ENCODE measurements around the gene RBP2.

The RBP2 gene

GRCh38 chr3:139460076-139460475 lies 16.2 kb downstream of the RBP2 start:
- Histone ChIP-seq H3K4me1 (ENCODE audit: control insufficient read depth in 1 of 2, insufficient read depth in 1 of 2, low read depth in 1 of 2, low read length in 1 of 2) (no peaks in the 10 kb centered on the region), H3K27me3 (no peaks in the 10 kb centered on the region), H3K36me3 (no peaks in the 10 kb centered on the region), H3K9me3 (no peaks in the 10 kb centered on the region), H3K27ac (no peak overlapping the region), H3K4me3 (ENCODE audit: low read depth in 1 of 2, low read length in 1 of 2) (no peak overlapping the region)
- TF ChIP-seq, protein P1, sequence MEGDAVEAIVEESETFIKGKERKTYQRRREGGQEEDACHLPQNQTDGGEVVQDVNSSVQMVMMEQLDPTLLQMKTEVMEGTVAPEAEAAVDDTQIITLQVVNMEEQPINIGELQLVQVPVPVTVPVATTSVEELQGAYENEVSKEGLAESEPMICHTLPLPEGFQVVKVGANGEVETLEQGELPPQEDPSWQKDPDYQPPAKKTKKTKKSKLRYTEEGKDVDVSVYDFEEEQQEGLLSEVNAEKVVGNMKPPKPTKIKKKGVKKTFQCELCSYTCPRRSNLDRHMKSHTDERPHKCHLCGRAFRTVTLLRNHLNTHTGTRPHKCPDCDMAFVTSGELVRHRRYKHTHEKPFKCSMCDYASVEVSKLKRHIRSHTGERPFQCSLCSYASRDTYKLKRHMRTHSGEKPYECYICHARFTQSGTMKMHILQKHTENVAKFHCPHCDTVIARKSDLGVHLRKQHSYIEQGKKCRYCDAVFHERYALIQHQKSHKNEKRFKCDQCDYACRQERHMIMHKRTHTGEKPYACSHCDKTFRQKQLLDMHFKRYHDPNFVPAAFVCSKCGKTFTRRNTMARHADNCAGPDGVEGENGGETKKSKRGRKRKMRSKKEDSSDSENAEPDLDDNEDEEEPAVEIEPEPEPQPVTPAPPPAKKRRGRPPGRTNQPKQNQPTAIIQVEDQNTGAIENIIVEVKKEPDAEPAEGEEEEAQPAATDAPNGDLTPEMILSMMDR (IDR thresholded peaks at IDR 0.05): no peak

DNA sequence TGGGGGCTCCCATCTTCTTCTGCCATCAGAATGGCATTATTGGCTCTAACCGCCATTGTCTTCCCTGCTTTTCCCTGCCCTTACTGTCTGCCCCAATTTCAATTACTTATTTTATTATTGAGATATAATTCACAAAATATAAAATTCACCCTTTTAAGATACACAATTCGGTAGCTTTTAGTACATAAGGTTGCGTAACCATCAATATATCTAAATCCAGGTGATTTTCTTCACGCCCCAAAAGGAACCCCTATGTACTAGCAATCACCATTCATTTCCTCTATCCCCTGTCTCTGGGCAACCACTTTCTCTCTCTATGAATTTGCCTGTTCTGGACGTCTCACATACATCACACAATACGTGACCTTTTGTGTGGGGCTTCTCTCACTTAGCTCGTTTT lies 18.0 kb downstream of the RBP2 start:
- Histone ChIP-seq H3K4me1 (ENCODE audit: control insufficient read depth in 1 of 2, insufficient read depth in 1 of 2, low read depth in 1 of 2, low read length in 1 of 2) (no peaks in the 10 kb centered on the region), H3K4me3 (ENCODE audit: low read depth in 1 of 2, low read length in 1 of 2) (no peak overlapping the region), H3K27ac (no peak overlapping the region), H3K27me3 (no peaks in the 10 kb centered on the region), H3K9me3 (no peaks in the 10 kb centered on the region), H3K36me3 (no peaks in the 10 kb centered on the region)
- TF ChIP-seq, protein P1 (IDR thresholded peaks at IDR 0.05): no peak

- no peaks in the 10 kb centered on the region for H3K9me3 ChIP-seq
- no peak overlapping the region for H3K27ac ChIP-seq
- H3K4me1 ChIP-seq (ENCODE audit: control insufficient read depth in 1 of 2, insufficient read depth in 1 of 2, low read depth in 1 of 2, low read length in 1 of 2): no peaks in the 10 kb centered on the region
- H3K27me3 ChIP-seq: no peaks in the 10 kb centered on the region
- TF ChIP-seq, protein P1 (IDR thresholded peaks at IDR 0.05): no peak
- no peak overlapping the region for H3K4me3 ChIP-seq (ENCODE audit: low read depth in 1 of 2, low read length in 1 of 2)
- no peaks in the 10 kb centered on the region for H3K36me3 ChIP-seq
Measured at GRCh38 chr3:139457066-139457465, 19.2 kb downstream of the RBP2 start.

- Histone ChIP-seq H3K4me3 (ENCODE audit: low read depth in 1 of 2, low read length in 1 of 2) (no peak overlapping the region), H3K27ac (no peak overlapping the region), H3K9me3 (no peaks in the 10 kb centered on the region), H3K27me3 (no peaks in the 10 kb centered on the region), H3K4me1 (ENCODE audit: control insufficient read depth in 1 of 2, insufficient read depth in 1 of 2, low read depth in 1 of 2, low read length in 1 of 2) (no peaks in the 10 kb centered on the region), H3K36me3 (no peaks in the 10 kb centered on the region)
- TF ChIP-seq, protein P1 (IDR thresholded peaks at IDR 0.05): no peak
Measured at GRCh38 chr3:139456386-139456785, 19.9 kb downstream of the RBP2 start.

DNA sequence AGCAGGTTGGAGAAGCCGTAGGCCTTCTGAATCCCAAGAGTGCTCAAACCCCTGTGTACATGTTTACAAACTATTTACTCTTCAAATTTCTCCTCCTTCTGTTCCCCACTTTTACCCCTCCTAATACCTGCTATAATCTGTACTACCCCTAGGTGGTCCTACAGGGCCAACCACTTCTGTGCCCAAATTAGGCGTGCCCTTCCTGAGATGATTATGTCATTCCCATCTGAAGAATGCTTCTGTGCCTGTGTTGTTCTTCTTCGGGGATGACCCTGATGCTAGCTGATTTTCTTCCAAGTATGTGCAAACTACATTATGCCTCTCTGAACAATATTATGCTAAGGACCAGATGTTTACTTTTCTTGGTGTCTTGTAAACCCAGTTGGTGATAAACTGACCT lies 20.5 kb downstream of the RBP2 start:
- Histone ChIP-seq H3K27ac (no peak overlapping the region), H3K36me3 (no peaks in the 10 kb centered on the region), H3K4me3 (ENCODE audit: low read depth in 1 of 2, low read length in 1 of 2) (no peak overlapping the region), H3K9me3 (no peaks in the 10 kb centered on the region), H3K4me1 (ENCODE audit: control insufficient read depth in 1 of 2, insufficient read depth in 1 of 2, low read depth in 1 of 2, low read length in 1 of 2) (no peaks in the 10 kb centered on the region), H3K27me3 (no peaks in the 10 kb centered on the region)
- TF ChIP-seq, protein P1 (IDR thresholded peaks at IDR 0.05): no peak

- Histone ChIP-seq H3K27ac (no peak overlapping the region), H3K27me3 (no peaks in the 10 kb centered on the region), H3K36me3 (no peaks in the 10 kb centered on the region), H3K4me1 (ENCODE audit: control insufficient read depth in 1 of 2, insufficient read depth in 1 of 2, low read depth in 1 of 2, low read length in 1 of 2) (no peaks in the 10 kb centered on the region), H3K4me3 (ENCODE audit: low read depth in 1 of 2, low read length in 1 of 2) (no peak overlapping the region), H3K9me3 (no peaks in the 10 kb centered on the region)
- TF ChIP-seq, protein P1 (IDR thresholded peaks at IDR 0.05): no peak
Measured at GRCh38 chr3:139455206-139455605, 21.1 kb downstream of the RBP2 start.
